Cerebellar nuclear complex (tissue), 1 donor: Measurements from ENCODE around the gene TMTC1.
"Not testable (repeated sequence)": the region's sequence is repeated elsewhere in the genome, so short reads cannot be mapped to it uniquely, and the experiment has no call there.

ENCODE experiments used
- DNase-seq, 2 experiments: peaks; one replicate each; lab custom pipeline; 2025; lab: John Stamatoyannopoulos, UW

Gene TMTC1

DNA sequence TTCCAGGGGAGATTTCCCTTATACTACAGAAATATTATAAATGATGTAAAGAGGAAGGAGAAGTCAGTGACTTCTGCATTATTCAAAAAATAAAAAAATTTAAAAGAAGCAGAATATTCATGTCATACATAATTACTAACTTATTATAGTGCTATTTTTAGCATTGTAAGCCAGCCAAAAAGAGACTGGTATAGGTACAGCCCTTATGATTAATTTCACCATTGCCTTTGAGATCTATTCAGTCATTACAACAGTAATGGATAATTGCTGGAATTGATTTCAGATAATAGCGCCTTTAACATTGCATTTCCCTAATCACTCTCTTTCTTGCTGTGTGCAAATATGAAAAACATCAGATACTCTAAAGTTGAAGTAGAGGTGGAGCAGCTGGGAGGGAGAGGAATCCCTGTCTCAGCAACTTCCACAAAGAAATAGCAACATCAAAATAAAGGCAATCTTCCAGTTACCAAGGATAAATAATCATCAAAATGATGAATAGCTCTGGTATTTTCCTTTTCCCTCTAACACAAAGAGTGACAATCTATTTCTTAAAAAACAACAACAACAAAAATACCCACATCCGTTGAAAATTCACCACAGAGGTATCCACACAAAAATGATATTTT lies 214.5 kb downstream of the TMTC1 start:
- DNase-seq = no peak

DNA sequence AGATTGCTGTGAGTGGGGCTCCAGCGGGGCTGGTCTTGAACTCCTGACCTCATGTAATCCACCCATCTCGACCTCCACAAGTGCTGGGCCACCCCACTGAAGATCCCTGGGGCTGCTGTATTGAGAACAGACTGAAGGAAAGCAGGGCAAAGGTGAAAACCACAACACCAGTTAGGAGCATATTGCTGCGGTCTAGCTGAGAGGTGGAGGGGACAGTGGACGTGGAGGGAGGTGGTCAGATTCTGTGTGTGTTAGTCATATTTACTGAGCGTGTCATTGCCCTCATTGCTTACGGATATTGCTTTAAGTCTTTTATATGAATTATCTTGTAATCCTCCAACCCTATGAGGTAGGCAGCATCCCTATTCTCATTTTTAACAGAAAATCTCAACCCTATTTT lies 217.3 kb downstream of the TMTC1 start:
- no peak for DNase-seq

DNA sequence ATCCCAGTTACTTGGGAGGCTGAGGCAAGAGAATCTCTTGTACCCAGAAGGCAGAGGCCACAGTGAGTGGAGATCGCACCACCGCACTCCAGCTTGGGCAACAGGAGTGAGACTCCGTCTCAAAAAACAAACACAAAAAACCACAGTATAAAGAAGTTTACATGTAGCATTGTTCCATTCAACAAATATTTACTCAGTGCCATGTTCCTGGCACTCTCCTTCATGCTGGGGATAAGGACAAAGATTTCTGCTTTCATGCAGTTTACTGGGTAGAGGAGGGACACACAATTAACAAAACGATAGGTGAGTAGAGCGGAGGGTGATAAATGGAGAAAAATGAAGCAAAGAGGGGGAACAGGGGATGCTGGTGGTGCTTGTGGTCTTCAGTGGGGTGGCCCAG lies 218.0 kb downstream of the TMTC1 start:
- no peak for DNase-seq

GRCh38 chr12:29564925-29565324 lies 218.8 kb downstream of the TMTC1 start:
- DNase-seq = no peak

DNA sequence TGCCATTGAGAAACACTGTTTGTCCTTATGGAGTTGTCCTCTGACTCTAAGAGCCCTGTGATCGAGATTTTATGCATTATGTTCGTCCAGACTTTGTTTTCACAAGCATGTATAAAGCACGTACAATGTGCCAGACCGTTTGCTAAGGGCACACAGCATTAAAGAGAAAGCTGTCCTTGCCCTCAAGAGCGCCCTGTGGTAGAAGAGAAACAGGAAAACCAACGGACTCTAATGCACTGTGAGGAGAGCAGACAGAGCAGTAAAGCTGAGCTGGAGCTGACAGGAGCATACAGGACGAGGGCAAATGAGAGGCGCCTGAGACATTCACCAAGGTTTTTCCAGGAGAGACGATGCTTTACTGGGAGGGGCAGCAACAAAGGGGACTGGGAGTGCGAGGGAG lies 220.1 kb downstream of the TMTC1 start:
- DNase-seq = no peak

DNA sequence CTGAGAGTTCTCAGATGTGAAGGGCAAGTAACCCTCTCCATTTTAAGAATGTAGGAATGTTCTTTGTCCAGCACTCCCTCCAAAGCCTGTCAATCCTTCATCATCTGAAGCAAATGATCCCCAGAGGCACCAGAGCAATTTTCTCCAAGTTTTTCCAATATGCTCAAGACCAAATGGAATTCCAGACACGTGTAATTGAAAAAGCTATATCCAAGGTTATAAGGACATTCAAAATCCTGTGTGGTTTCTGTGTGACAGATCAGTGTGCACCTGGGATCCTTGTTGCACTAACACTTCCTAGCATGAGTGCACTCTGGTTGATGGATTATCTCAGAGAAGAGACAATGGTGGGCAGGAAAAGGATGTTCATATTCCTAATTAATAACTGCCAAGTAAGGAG lies 220.7 kb downstream of the TMTC1 start:
- DNase-seq = no peak

DNA sequence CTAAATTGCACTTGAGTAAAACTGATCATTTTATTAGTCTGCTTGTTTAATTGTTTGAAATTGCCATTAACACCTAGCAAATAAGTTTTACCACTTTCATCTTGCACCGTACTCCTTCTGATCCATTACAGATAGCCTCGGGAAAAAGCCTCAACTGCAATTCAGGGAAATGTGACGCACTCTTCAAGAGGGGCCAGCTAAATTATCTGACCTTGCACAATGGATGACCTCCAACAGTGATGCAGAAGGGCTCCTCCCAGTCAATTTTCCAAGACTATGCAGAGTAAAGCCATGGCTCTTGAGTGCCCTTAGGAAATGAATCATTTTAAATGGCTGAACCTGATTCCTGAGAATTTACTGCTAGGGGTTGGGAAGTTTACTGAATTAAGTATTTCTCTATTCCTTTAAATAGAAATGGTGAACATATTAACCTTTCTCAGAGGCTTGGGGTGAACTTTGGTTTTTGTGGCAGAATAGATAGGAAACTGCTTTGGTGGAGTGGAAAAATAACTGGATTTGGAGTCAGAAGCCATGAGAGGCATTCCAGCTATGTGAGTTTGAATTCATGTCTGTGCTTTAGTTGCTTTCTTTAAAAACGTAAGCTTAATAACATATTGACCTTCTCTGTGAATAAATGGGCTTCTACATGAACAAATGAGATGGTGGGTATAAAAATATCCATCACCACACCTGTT lies 221.5 kb downstream of the TMTC1 start:
- no peak for DNase-seq

GRCh38 chr12:29561664-29562071 lies 222.1 kb downstream of the TMTC1 start:
- DNase-seq = no peak

DNA sequence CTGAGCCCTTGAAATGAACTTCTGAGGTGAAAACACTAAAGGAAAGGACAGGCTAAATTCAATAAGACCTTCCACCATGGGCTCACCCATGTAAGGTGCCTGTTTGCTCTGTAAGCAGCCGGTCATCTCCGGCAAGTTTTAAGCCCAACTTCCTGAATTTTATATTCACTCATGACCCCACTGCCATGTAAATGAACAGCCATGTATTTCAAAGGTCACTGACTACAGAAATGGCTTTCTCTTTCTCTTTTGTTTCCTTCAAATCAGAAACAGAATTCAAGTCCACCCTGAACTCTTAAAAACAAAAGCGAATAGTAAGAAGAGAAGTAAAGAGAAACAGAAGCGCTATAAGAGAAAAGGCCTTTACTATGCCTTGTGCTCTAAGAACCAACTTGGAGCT lies 224.5 kb downstream of the TMTC1 start:
- DNase-seq = no peak

DNA sequence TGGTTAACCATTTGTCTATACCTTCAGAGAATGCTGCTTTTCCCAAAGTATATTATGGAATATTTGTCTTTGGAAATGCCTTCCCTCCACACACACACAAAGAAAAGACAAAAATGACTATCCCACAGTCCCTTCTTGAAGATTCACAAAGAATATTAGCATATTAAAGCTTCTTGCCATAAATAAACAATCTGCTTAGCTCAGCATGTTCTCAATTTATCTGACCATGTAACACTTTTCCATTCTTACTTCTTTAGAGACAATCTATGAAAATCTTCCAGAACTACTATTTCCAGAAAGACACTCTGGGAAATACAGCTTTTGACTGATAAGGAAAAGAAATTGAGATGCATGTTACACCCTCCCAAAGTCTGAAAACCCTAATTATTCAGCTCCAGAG lies 227.4 kb downstream of the TMTC1 start:
- no peak for DNase-seq

- DNase-seq = not testable (repeated sequence)
Measured at GRCh38 chr12:29555451-29555850, 228.3 kb downstream of the TMTC1 start.

DNA sequence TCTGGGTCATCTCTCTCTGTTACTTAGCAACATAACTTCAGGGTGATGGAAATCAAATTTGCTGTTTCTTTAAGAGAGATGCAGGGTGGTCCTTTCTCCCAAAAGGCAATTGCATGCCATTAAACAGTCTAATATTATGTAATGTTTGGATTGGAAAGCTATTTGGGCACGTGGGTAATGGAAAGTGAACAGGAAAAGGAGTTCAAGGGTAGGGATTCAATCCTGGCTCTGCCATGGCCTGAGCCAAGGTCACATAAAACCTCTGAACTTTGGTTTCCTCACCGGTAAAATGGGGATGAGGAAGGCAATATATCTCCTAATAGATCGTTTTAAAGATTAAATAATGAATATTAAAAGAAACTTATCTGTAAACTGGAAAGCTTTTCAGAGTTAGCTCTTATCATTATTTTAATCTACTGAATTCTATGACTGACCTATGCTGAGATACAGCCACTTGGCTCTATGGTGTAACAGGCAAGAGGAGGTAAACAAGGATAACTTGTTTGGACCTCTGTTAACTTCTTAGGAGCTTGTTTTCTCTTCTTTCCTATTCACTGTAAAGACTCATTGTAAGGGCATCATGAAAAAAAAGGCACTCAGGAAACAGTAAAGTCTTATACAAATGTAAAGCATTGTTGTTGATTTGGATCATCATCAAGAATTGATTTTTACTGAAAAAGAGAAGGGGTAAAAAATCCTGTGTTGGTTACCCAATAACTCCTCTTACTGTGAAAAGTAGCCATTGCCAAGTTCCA lies 230.6 kb downstream of the TMTC1 start:
- no peak for DNase-seq

DNA sequence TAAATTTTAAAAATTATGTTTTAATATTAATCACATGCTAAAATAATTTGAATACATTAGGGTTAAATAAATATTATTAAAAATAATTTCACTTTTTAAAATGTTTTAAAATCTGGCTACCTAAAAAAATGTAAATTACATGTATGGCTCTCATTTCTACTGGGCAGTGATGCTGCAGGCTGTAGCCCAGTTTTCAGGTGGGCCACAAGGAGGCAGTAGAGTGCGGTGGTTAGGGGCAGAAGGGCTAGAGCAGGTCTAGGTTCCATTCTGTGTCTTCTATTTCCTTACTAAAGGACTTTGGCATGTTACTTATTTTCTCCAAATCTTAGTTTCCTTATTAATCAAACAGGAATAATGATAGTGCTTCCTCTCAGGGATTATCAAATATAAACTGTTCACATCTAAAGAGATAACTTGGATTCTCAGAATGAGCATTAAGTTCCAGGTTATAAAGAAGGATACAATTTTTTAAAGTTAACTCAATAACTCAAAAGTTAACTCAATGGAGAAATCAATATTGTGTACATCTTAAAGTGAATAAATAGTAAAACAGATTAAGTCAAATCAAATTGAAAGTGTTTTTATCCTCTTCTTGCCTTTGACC lies 231.3 kb downstream of the TMTC1 start:
- no peak for DNase-seq

DNA sequence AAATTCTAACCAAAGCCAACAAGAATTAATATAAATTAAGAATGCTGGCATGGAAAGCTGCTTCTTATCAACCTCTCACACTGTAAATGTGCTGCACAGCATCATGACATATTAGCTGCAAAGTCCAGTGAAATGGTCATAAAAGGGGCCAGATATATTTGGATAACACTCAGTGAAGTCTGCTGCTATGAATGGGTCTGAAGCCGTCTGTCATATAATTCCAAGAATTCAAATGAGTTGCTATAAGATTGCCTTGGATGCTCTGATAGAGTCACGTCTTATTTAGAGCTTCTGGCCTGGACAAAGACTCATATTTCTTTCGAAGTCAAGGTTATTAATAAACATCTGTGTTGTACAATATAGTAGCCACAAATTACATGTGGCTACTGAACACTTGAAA lies 231.9 kb downstream of the TMTC1 start:
- no peak for DNase-seq

GRCh38 chr12:29547864-29548263 lies 235.9 kb downstream of the TMTC1 start:
- DNase-seq = no peak

GRCh38 chr12:29547151-29547632 lies 236.6 kb downstream of the TMTC1 start:
- DNase-seq = no peak

- DNase-seq = no peak
Measured at GRCh38 chr12:29546000-29546399, 237.7 kb downstream of the TMTC1 start.

DNA sequence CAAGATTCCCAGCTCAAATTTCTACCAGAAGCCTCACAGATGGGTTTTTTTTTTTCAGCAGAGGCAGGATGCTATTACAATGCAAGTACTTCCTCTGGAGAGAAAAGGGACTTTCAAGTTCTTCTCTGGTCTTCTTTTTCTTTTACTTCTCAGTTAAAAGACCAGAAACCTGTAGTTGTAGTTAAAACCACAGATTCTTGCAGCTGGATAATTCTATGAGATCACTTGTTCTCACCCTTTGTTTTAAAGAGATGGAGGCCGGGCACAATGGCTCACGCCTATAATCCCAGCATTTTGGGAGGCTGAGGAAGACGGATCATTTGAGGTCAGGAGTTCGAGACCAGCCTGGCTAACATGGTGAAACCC lies 238.7 kb downstream of the TMTC1 start:
- DNase-seq = no peak

DNA sequence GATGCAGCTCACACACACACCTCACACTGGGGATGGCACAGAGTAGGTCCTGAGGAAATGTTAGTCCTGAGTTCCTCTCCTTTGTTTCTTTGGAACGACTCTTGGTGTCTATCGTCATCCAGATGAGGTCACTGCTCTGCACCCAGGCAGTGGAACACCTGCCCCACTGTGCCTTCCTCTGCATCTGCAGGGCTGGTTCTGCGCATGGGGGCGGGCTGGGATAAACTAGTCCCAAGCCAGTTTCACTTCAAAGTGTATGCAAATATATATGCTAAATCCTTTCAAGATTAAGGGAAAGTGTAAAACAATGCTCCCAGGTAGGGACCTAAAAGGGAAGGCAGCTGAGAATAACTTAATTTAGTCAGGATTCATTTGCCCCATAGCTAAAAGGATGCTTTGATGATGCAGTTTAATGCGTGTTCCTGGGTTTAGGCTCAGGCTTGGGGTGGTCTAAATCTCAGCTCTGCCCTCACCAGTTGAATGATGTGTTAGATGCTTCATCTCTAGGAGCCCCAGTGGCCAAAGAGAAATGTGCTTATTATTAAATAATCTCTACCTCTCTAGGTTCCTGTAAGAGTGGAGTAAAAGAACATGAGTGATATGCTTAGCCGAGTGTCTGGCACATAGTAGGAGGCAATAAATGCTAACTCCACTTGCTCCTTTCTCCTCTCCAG lies 239.2 kb downstream of the TMTC1 start:
- DNase-seq = no peak

DNA sequence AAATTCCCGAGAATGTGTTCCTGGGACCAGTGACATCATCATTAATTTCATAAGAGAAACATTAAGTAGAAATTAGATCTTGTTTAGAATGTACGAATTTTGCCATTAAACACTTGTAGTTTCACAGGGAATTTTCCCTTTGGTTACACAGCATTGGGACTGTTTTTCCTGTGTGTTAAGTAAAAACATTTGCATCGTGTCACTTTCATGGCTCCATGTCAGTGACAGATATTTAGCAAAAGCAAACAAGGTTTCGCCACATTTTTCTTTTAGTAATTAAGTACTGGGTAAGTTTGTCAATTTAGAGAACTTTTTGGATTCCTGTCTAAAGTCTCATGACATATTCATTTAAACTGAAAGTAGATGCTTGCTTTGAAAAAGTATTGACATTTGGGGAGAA lies 240.7 kb downstream of the TMTC1 start:
- DNase-seq = no peak

GRCh38 chr12:29537298-29537697 lies 246.4 kb downstream of the TMTC1 start:
- no peak for DNase-seq

- no peak for DNase-seq
Measured at GRCh38 chr12:29534935-29535334, 248.8 kb downstream of the TMTC1 start.
